Measurements from ENCODE around the gene MEIS3.

Gene MEIS3

GRCh38 chr19:47445937-47446402 lies 26.6 kb upstream of the MEIS3 start:
- H3K4me3 ChIP-seq (ENCODE audit: low read depth, low read length) = no peak overlapping the region
- in situ Hi-C loops (cut with HindIII; ENCODE audit: low sequenced_read_pairs) = no loop called here
- no peak for DNase-seq (ENCODE audit: low read depth, low spot score)
- no peak for TF ChIP-seq CTCF (IDR thresholded peaks at IDR 0.05; ENCODE audit: low read depth, low read length)

GRCh38 chr19:47445527-47445926 lies 26.2 kb upstream of the MEIS3 start:
- no peak for DNase-seq (ENCODE audit: low read depth, low spot score)
- TF ChIP-seq CTCF (IDR thresholded peaks at IDR 0.05; ENCODE audit: low read depth, low read length) = no peak
- H3K4me3 ChIP-seq (ENCODE audit: low read depth, low read length) = no peak overlapping the region

GRCh38 chr19:47444388-47444821 lies 25.1 kb upstream of the MEIS3 start:
- no peak for DNase-seq (ENCODE audit: low read depth, low spot score)
- H3K4me3 ChIP-seq (ENCODE audit: low read depth, low read length) = no peak overlapping the region
- TF ChIP-seq CTCF (IDR thresholded peaks at IDR 0.05; ENCODE audit: low read depth, low read length) = no peak
- in situ Hi-C loops (cut with HindIII; ENCODE audit: low sequenced_read_pairs) = no loop called here

More at GRCh38 chr19:47445527-47445926, 26.2 kb upstream of the MEIS3 start:
- in situ Hi-C loops (cut with HindIII; ENCODE audit: low sequenced_read_pairs) = no loop called here

GRCh38 chr19:47443331-47443730 lies 24.0 kb upstream of the MEIS3 start:
- no peak overlapping the region for H3K4me3 ChIP-seq (ENCODE audit: low read depth, low read length)
- TF ChIP-seq CTCF (IDR thresholded peaks at IDR 0.05; ENCODE audit: low read depth, low read length) = no peak
- in situ Hi-C loops (cut with HindIII; ENCODE audit: low sequenced_read_pairs) = no loop called here
- no peak for DNase-seq (ENCODE audit: low read depth, low spot score)

- in situ Hi-C loops (cut with HindIII; ENCODE audit: low sequenced_read_pairs) = no loop called here
- DNase-seq (ENCODE audit: low read depth, low spot score) = no peak
- no peak for TF ChIP-seq CTCF (IDR thresholded peaks at IDR 0.05; ENCODE audit: low read depth, low read length)
- no peak overlapping the region for H3K4me3 ChIP-seq (ENCODE audit: low read depth, low read length)
Measured at GRCh38 chr19:47438793-47439220, 19.5 kb upstream of the MEIS3 start.

DNA sequence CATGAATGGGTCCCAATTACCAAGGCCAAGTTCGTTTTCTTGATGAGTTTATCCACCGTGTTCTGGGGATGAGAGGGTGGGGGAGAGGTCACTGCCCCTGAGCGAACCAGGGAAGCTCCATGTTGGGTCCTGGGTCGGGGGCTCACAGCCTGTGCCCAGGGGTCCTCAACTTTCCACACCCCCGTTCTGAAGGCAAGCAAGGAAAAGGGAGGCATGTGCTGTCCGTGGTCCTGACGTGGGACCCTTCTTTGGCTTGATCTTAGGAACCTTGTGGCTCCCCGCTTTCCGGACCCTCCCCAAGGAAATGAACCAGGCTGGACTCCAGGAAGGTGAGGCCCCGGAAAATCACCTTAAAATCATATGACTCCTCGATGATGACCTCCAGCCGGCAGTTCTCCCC lies 18.2 kb upstream of the MEIS3 start:
- TF ChIP-seq CTCF (IDR thresholded peaks at IDR 0.05; ENCODE audit: low read depth, low read length) = no peak
- in situ Hi-C loops (cut with HindIII; ENCODE audit: low sequenced_read_pairs) = no loop called here
- no peak for DNase-seq (ENCODE audit: low read depth, low spot score)
- H3K4me3 ChIP-seq (ENCODE audit: low read depth, low read length) = no peak overlapping the region
